SU-DHL-6 (cell line): ENCODE results near the gene INTS11.

Experiments used
- H2AFZ ChIP-seq: fragments of 200-600 bp; sonication (generic); 2 replicates; pipeline ENCODE4 v1.6.1; 2014; ENCODE audit warnings: low read depth, mild to moderate bottlenecking, moderate library complexity, mixed read lengths, antibody characterized with exemption, low read length; ENCODE audit not compliant: severe bottlenecking
- H3F3A ChIP-seq: fragments of 200-600 bp; shearing (Covaris generic); 2 replicates; pipeline ENCODE4 v1.6.0; 2016; ENCODE audit warnings: antibody characterized with exemption, mild to moderate bottlenecking; ENCODE audit not compliant: insufficient read depth
- H3K27ac ChIP-seq: fragments of 200-600 bp; sonication (generic); 2 replicates; pipeline ENCODE4 v1.5.1; 2016; ENCODE audit warnings: low read depth, mild to moderate bottlenecking, low read length, moderate library complexity, mixed read lengths
- H3K27me3 ChIP-seq: fragments of 200-600 bp; sonication (generic), shearing (Covaris generic); 2 replicates; pipeline ENCODE4 v1.6.0; 2014; ENCODE audit warnings: mild to moderate bottlenecking, low read length
- H3K36me3 ChIP-seq: fragments of 200-600 bp; sonication (generic); 2 replicates; pipeline ENCODE4 v1.6.1; 2014; ENCODE audit warnings: mild to moderate bottlenecking, low read length, mixed read lengths
- H3K4me2 ChIP-seq: fragments of 300-600, 200-600 bp; shearing (Covaris generic), sonication (generic); 2 replicates; pipeline ENCODE4 v1.6.0; 2014; ENCODE audit warnings: low read length, low read depth, mild to moderate bottlenecking; ENCODE audit not compliant: poor library complexity, severe bottlenecking
- H3K4me3 ChIP-seq: fragments of 200-600 bp; sonication (generic); 2 replicates; pipeline ENCODE4 v1.5.1; 2014; ENCODE audit warnings: antibody characterized with exemption, low read length, mild to moderate bottlenecking, mixed read lengths; ENCODE audit not compliant: insufficient read depth, poor library complexity, severe bottlenecking
- H3K79me2 ChIP-seq: fragments of 200-600 bp; sonication (generic); 2 replicates; pipeline ENCODE4 v1.6.1; 2014; ENCODE audit warnings: mild to moderate bottlenecking, low read length, moderate library complexity; ENCODE audit not compliant: insufficient read depth
- H3K9ac ChIP-seq: fragments of 200-600 bp; sonication (generic); 2 replicates; pipeline ENCODE4 v1.7.0; 2014; ENCODE audit warnings: mild to moderate bottlenecking, low read length
- H3K9me2 ChIP-seq: fragments of 200-600 bp; sonication (generic); replicated peaks from 2 replicates; pipeline ENCODE4 v1.6.1; 2014; ENCODE audit warnings: low read length; ENCODE audit not compliant: insufficient read depth
- H3K9me3 ChIP-seq: fragments of 200-600 bp; sonication (generic); 2 replicates; pipeline ENCODE4 v1.6.1; 2014; ENCODE audit warnings: low read length, mixed read lengths; ENCODE audit not compliant: insufficient read depth
- H4K20me1 ChIP-seq: fragments of 200-600 bp; sonication (generic); 2 replicates; pipeline ENCODE4 v1.6.1; 2014; ENCODE audit warnings: low read depth, mild to moderate bottlenecking, antibody characterized with exemption, low read length, moderate library complexity, mixed read lengths
- EZH2phosphoT487 ChIP-seq: fragments of 200-600 bp; sonication (generic), shearing (Covaris generic); conservative IDR thresholded peaks from 2 replicates; pipeline ENCODE4 v1.6.1; 2018; ENCODE audit warnings: mild to moderate bottlenecking, antibody characterized with exemption, low read length, moderate library complexity, mixed read lengths
- TF ChIP-seq, protein P1 (sequence below): fragments of 200-600 bp; sonication (generic); IDR thresholded peaks from one replicate; pipeline ENCODE4 v1.5.1; 2017; ENCODE audit warnings: antibody characterized with exemption, mild to moderate bottlenecking, low read length, moderate library complexity; ENCODE audit not compliant: insufficient read depth, poor library complexity, severe bottlenecking

Gene INTS11

GRCh38 chr1:1321477-1321876, 3.0 kb downstream of the INTS11 start:
- Histone ChIP-seq H3K9me3 (no peaks in the 10 kb centered on the region), H3K36me3 (no peaks in the 10 kb centered on the region), H4K20me1 (no peaks in the 10 kb centered on the region; the same call in 1 of the 2 replicates), H3K4me3 (no peak overlapping the region), H3K9ac (no peak overlapping the region), H3F3A (peaks cover 15% of the 10 kb centered on the region), H3K9me2 (no peaks in the 10 kb centered on the region), H3K27ac (no peak overlapping the region), H2AFZ (no peak overlapping the region), H3K27me3 (no peaks in the 10 kb centered on the region), H3K4me2 (no peak overlapping the region), H3K79me2 (peaks cover 55% of the 10 kb centered on the region)
- TF ChIP-seq, protein P1, sequence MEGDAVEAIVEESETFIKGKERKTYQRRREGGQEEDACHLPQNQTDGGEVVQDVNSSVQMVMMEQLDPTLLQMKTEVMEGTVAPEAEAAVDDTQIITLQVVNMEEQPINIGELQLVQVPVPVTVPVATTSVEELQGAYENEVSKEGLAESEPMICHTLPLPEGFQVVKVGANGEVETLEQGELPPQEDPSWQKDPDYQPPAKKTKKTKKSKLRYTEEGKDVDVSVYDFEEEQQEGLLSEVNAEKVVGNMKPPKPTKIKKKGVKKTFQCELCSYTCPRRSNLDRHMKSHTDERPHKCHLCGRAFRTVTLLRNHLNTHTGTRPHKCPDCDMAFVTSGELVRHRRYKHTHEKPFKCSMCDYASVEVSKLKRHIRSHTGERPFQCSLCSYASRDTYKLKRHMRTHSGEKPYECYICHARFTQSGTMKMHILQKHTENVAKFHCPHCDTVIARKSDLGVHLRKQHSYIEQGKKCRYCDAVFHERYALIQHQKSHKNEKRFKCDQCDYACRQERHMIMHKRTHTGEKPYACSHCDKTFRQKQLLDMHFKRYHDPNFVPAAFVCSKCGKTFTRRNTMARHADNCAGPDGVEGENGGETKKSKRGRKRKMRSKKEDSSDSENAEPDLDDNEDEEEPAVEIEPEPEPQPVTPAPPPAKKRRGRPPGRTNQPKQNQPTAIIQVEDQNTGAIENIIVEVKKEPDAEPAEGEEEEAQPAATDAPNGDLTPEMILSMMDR = no peak
- no peak for TF ChIP-seq EZH2phosphoT487

- no peaks in the 10 kb centered on the region for H3K9me3 ChIP-seq
- no peak for TF ChIP-seq EZH2phosphoT487
- TF ChIP-seq, protein P1 = no peak
- no peak overlapping the region for H2AFZ ChIP-seq
- no peaks in the 10 kb centered on the region for H3K9me2 ChIP-seq
- H3K4me3 ChIP-seq = no peak overlapping the region
- peaks cover 55% of the 10 kb centered on the region for H3K79me2 ChIP-seq
- peaks cover 21% of the 10 kb centered on the region for H3F3A ChIP-seq
- no peaks in the 10 kb centered on the region for H3K36me3 ChIP-seq
- no peaks in the 10 kb centered on the region; the same call in 1 of the 2 replicates for H4K20me1 ChIP-seq
- H3K4me2 ChIP-seq = no peak overlapping the region
- no peaks in the 10 kb centered on the region for H3K27me3 ChIP-seq
- H3K27ac ChIP-seq = no peak overlapping the region
- no peak overlapping the region for H3K9ac ChIP-seq
Observed at GRCh38 chr1:1320666-1321448, 3.6 kb downstream of the INTS11 start.

GRCh38 chr1:1319646-1319941, 4.9 kb downstream of the INTS11 start:
- peaks cover 22% of the 10 kb centered on the region for H3F3A ChIP-seq
- no peak overlapping the region for H3K4me3 ChIP-seq
- no peak overlapping the region for H3K4me2 ChIP-seq
- H3K9me3 ChIP-seq = no peaks in the 10 kb centered on the region
- no peaks in the 10 kb centered on the region for H3K27me3 ChIP-seq
- H4K20me1 ChIP-seq = no peaks in the 10 kb centered on the region; the same call in 1 of the 2 replicates
- peaks cover 46% of the 10 kb centered on the region for H3K79me2 ChIP-seq
- H3K27ac ChIP-seq = no peak overlapping the region
- H3K9me2 ChIP-seq = no peaks in the 10 kb centered on the region
- TF ChIP-seq, protein P1 = no peak
- no peak for TF ChIP-seq EZH2phosphoT487
- H3K9ac ChIP-seq = no peak overlapping the region
- no peak overlapping the region for H2AFZ ChIP-seq
- H3K36me3 ChIP-seq = no peaks in the 10 kb centered on the region
